IMR-90 (cell line): ENCODE data around the gene IQCK. TPM values are rescaled to one million over a fixed set of nuclear protein-coding genes. Genes with fewer than 3 reads are reported as not detected.

Experiments
- ATAC-seq: fragments of 200-7000 bp; cut with Tn5 transposase; 2 replicates; pipeline ENCODE4 v1.9.1; 2020; ENCODE audit warnings: low read depth, mild to moderate bottlenecking, moderate library complexity
- BruUV-seq: library from RNA; stranded (reverse); fragments of 400-500 nt; replicated peaks from 2 replicates; lab custom pipeline; 2021; lab: Mats Ljungman, UMichigan
- CTCF ChIA-PET: fragments of 300-600 bp; formaldehyde crosslinking; extraction: SDS; loops from one replicate; lab custom pipeline; 2021; ENCODE audit warnings: antibody characterized with exemption; lab: Yijun Ruan, JAX
- POLR2A ChIA-PET: fragments of 300-600 bp; sonication (Branson Sonifier 250); formaldehyde crosslinking; loops from one replicate; lab custom pipeline; 2022; ENCODE audit warnings: antibody characterized with exemption; ENCODE audit not compliant: unreplicated experiment; lab: Charles Lee
- DNase-seq: peaks from one replicate; pipeline ENCODE4 v3.0.0; 2013
- H2AFZ ChIP-seq: replicated peaks from 2 replicates; pipeline ENCODE3; 2013; ENCODE audit warnings: low read length, mild to moderate bottlenecking; ENCODE audit not compliant: poor library complexity
- H2AK5ac ChIP-seq: 2 replicates; pipeline ENCODE4 v1.6.1; 2013; ENCODE audit warnings: low read depth, low read length, inconsistent platforms
- H2AK9ac ChIP-seq: replicated peaks from 2 replicates; pipeline ENCODE3; 2013; ENCODE audit warnings: mild to moderate bottlenecking, low read depth, low read length, moderate library complexity; ENCODE audit not compliant: poor library complexity
- H2BK120ac ChIP-seq: 2 replicates; pipeline ENCODE4 v1.6.1; 2013; ENCODE audit warnings: low read depth, low read length, inconsistent platforms
- H2BK15ac ChIP-seq: 3 replicates; pipeline ENCODE4 v1.6.1; 2013; ENCODE audit warnings: low read depth, low read length, inconsistent platforms
- H2BK20ac ChIP-seq: 2 replicates; pipeline ENCODE4 v1.6.1; 2013; ENCODE audit warnings: low read depth, mild to moderate bottlenecking, inconsistent platforms, low read length, moderate library complexity
- H2BK5ac ChIP-seq: 2 replicates; pipeline ENCODE4 v1.6.1; 2013; ENCODE audit warnings: mild to moderate bottlenecking, low read depth, low read length, inconsistent platforms; ENCODE audit not compliant: poor library complexity, severe bottlenecking
- H3K14ac ChIP-seq: replicated peaks from 2 replicates; pipeline ENCODE4 v1.6.1; 2013; ENCODE audit warnings: low read depth, low read length, inconsistent platforms
- H3K18ac ChIP-seq: 2 replicates; pipeline ENCODE4 v1.6.1; 2013; ENCODE audit warnings: low read depth, low read length, control low read depth
- H3K23ac ChIP-seq: 2 replicates; pipeline ENCODE4 v1.6.1; 2013; ENCODE audit warnings: low read depth, low read length, inconsistent platforms
- H3K27ac ChIP-seq: 2 replicates; pipeline ENCODE4 v1.5.1; 2013; ENCODE audit warnings: mild to moderate bottlenecking, control low read depth, low read length; ENCODE audit not compliant: insufficient read depth
- H3K27me3 ChIP-seq: 2 replicates; pipeline ENCODE4 v1.6.1; 2013; ENCODE audit warnings: low read length; ENCODE audit not compliant: control insufficient read depth, insufficient read depth
- H3K36me3 ChIP-seq: 2 replicates; pipeline ENCODE4 v1.6.1; 2013; ENCODE audit warnings: low read length, mixed read lengths; ENCODE audit not compliant: control insufficient read depth, insufficient read depth
- H3K4ac ChIP-seq: 2 replicates; pipeline ENCODE4 v1.6.1; 2013; ENCODE audit warnings: low read depth, low read length, inconsistent platforms
- H3K4me1 ChIP-seq: 2 replicates; pipeline ENCODE4 v1.6.1; 2013; ENCODE audit warnings: low read length, mixed read lengths; ENCODE audit not compliant: control insufficient read depth, insufficient read depth
- H3K4me2 ChIP-seq: 2 replicates; pipeline ENCODE4 v1.6.1; 2013; ENCODE audit warnings: low read depth, mild to moderate bottlenecking, control low read depth, low read length, moderate library complexity
- H3K4me3 ChIP-seq: 2 replicates; pipeline ENCODE4 v1.5.1; 2013; ENCODE audit warnings: low read depth, mild to moderate bottlenecking, control low read depth, low read length, moderate library complexity; ENCODE audit not compliant: insufficient read depth
- H3K56ac ChIP-seq: 2 replicates; pipeline ENCODE4 v1.6.1; 2013; ENCODE audit warnings: low read length, inconsistent platforms; ENCODE audit not compliant: insufficient read depth; ENCODE audit errors: extremely low read depth
- H3K79me1 ChIP-seq, 2 experiments: 2 replicates each; pipeline ENCODE4 v1.6.1; 2013; ENCODE audit warnings: low read length in 2 of 2, inconsistent platforms in 1 of 2, low read depth in 1 of 2
- H3K9ac ChIP-seq: 2 replicates; pipeline ENCODE4 v1.6.1; 2013; ENCODE audit warnings: low read depth, low read length, control low read depth
- H3K9me1 ChIP-seq: 2 replicates; pipeline ENCODE4 v1.6.1; 2013; ENCODE audit warnings: low read length, inconsistent platforms; ENCODE audit not compliant: insufficient read depth
- H3K9me3 ChIP-seq: 2 replicates; pipeline ENCODE4 v1.6.1; 2013; ENCODE audit warnings: low read length; ENCODE audit not compliant: control insufficient read depth, insufficient read depth
- H4K20me1 ChIP-seq: 2 replicates; pipeline ENCODE4 v1.6.1; 2013; ENCODE audit warnings: low read length, inconsistent platforms; ENCODE audit not compliant: insufficient read depth
- H4K5ac ChIP-seq: 2 replicates; pipeline ENCODE4 v1.6.1; 2013; ENCODE audit warnings: mild to moderate bottlenecking, low read depth, low read length, control low read depth
- H4K8ac ChIP-seq, 2 experiments: 2 replicates each; pipeline ENCODE4 v1.6.1; 2013; ENCODE audit warnings: low read depth in 2 of 2, low read length in 2 of 2, control low read depth in 1 of 2, inconsistent platforms in 1 of 2
- H4K91ac ChIP-seq: 2 replicates; pipeline ENCODE4 v1.6.1; 2013; ENCODE audit warnings: low read depth, low read length, inconsistent platforms; ENCODE audit not compliant: insufficient read depth
- RCOR1 ChIP-seq: IDR thresholded peaks from 2 replicates; pipeline ENCODE4 v1.6.1; 2012; ENCODE audit warnings: mild to moderate bottlenecking, low read length, improper control_type of control experiment; ENCODE audit not compliant: insufficient replicate concordance
- WGBS, 2 experiments: methylation state at CpG; one replicate each; pipeline versions ENCODE4 v1.1.5 to v1.1.7; 2013; ENCODE audit warnings: missing lambda C conversion rate in 2 of 2; ENCODE audit not compliant: insufficient read length in 1 of 2; ENCODE audit errors: extremely low coverage in 2 of 2; 5-methylcytosine and 5-hydroxymethylcytosine counted together
- dilution Hi-C: fragments of 300-500 bp; cut with HindIII; formaldehyde crosslinking; loops from one replicate; pipeline ENCODE4 v1.14.3; 2018; ENCODE audit warnings: low sequenced_read_pairs; ENCODE audit not compliant: unreplicated experiment
- in situ Hi-C: fragments of 300-500 bp; cut with MboI; formaldehyde crosslinking; loops from 3 replicates; pipeline ENCODE4 v1.14.3; 2019; ENCODE audit warnings: low sequenced_read_pairs, inconsistent platforms, mixed read lengths
- intact Hi-C: fragments of 100-400 bp; cut with micrococcal nuclease; formaldehyde crosslinking; loops from 2 replicates; pipeline ENCODE4 v1.10.0; 2022
- polyA plus RNA-seq, 3 experiments: library from polyadenylated mRNA; depleted of rRNA; stranded (reverse); fragments of >200 nt; gene quantifications; 2 replicates each; pipeline ENCODE4 v1.2.3, GENCODE V29; 2012; ENCODE audit warnings: low replicate concordance in 1 of 3
- total RNA-seq: library from RNA; depleted of rRNA; stranded (reverse); fragments of >200 nt; gene quantifications from 2 replicates; pipeline ENCODE4 v1.2.3, GENCODE V29; 2012

The IQCK gene
- total and polyA plus RNA-seq, 2 of the 4 experiments (the other 2 are of a cell fraction) = 4.1 to 5.4 TPM

- POLR2A ChIA-PET = no interaction called here
Observed at GRCh38 chr16:19874851-19875546, 156.9 kb downstream of the IQCK start.

More at GRCh38 chr16:19874851-19875546, 156.9 kb downstream of the IQCK start:
- Histone ChIP-seq H2BK15ac (no peak overlapping the region), H3K56ac (no peak overlapping the region), H4K8ac (no peak overlapping the region), H4K5ac (no peak overlapping the region), H3K18ac (no peak overlapping the region), H3K14ac (no peak overlapping the region), H2BK20ac (no peak overlapping the region), H3K79me1 (peaks cover 0 to 3% of the 10 kb centered on the region in 2 experiments; a peak in 1 of 4 replicates), H3K4me2 (no peak overlapping the region), H2BK5ac (no peak overlapping the region), H3K4me3 (no peak overlapping the region), H2AK5ac (no peak overlapping the region), H3K23ac (no peak overlapping the region), H2AK9ac (no peak overlapping the region), H4K91ac (no peak overlapping the region), H2AFZ (no peak overlapping the region), H2BK120ac (no peak overlapping the region), H3K4ac (no peak overlapping the region), H3K4me1 (no peaks in the 10 kb centered on the region), H4K20me1 (no peaks in the 10 kb centered on the region), H3K36me3 (peaks cover 7% of the 10 kb centered on the region; the same call in 1 of the 2 replicates), H3K27ac (no peak overlapping the region), H3K9ac (no peak overlapping the region), H3K27me3 (no peaks in the 10 kb centered on the region), H3K9me1 (peaks cover 8% of the 10 kb centered on the region), H3K9me3 (no peaks in the 10 kb centered on the region)
- in situ Hi-C loops (loop anchor here (25.0 kb wide), 1 partner anchor 763 kb away; the partner anchor contains the start of gene ITPRIPL2), intact Hi-C loops (no loop called here), dilution Hi-C loops (loop anchor here (25.0 kb wide), 1 partner anchor 263 kb away; no protein-coding TSS in a partner anchor)
- no peak for DNase-seq
- no peak for TF ChIP-seq RCOR1
- BruUV-seq = no TSS peak
- no peak for ATAC-seq
- 67% methylated on average over 1 of the region's 18 CpGs; no CpG with 5 or more reads in 1 of the 2 experiments for WGBS, 2 experiments
- CTCF ChIA-PET = interaction anchor here (0.6 kb wide), 2 partner anchors 12 to 24 kb away, joined by 3 to 4 read pairs; no protein-coding TSS in a partner anchor
